ENCODE data around the gene NSRP1. TPM values are rescaled to one million over a fixed set of nuclear protein-coding genes. Genes with fewer than 3 reads are reported as not detected.
"Not testable (repeated sequence)": the region's sequence is repeated elsewhere in the genome, so short reads cannot be mapped to it uniquely, and the experiment has no call there.

The NSRP1 gene
- total RNA-seq, 1 donor from 2014 or later = 17.2 TPM

DNA sequence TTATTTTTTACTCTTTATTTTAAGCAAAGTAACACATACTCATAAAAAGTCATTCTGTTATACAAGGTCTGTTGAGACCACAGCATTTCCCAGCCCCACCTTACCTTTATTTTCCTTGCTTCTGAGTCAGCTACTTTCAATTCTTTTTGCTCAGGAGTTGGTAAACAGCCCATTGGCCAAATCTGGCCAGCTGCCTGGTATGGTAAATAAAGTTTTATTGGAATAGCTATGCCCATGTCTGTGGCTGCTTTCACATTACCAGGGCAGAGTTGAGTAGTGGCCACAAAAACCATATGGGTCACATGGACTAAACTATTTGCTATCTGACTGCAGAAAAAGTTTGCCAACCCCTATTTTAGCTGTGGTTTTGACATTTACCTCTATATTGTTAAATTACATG, 3.4 kb upstream of the NSRP1 start:
- intact Hi-C loops (cut with DNase I) = no loop called here
- DNase-seq = no peak
- ATAC-seq (ENCODE audit: poor library complexity) = no peak

- intact Hi-C loops (cut with DNase I) = no loop called here
- ATAC-seq (ENCODE audit: poor library complexity) (peak; percentile 14), DNase-seq (no peak)
Measured at GRCh38 chr17:30116345-30116660, 313 bp upstream of the NSRP1 start.

GRCh38 chr17:30117675-30118081, 1.1 kb downstream of the NSRP1 start:
- ATAC-seq (ENCODE audit: poor library complexity) = no peak
- intact Hi-C loops (cut with DNase I) = no loop called here

GRCh38 chr17:30118635-30119034, 2.0 kb downstream of the NSRP1 start:
- ATAC-seq (ENCODE audit: poor library complexity); intact Hi-C loops (cut with DNase I); DNase-seq: not testable (repeated sequence)

More at GRCh38 chr17:30117675-30118081, 1.1 kb downstream of the NSRP1 start:
- no peak for DNase-seq

- DNase-seq = no peak
- intact Hi-C loops (cut with DNase I) = loop anchor here (5.0 kb wide), 1 partner anchor 148 kb away; no protein-coding TSS in a partner anchor
- ATAC-seq (ENCODE audit: poor library complexity) = no peak
Measured at GRCh38 chr17:30124273-30124796, 7.7 kb downstream of the NSRP1 start.

- intact Hi-C loops (cut with DNase I) = no loop called here
- ATAC-seq (ENCODE audit: poor library complexity) (no peak), DNase-seq (no peak)
Measured at GRCh38 chr17:30130121-30130520, 13.5 kb downstream of the NSRP1 start.

DNA sequence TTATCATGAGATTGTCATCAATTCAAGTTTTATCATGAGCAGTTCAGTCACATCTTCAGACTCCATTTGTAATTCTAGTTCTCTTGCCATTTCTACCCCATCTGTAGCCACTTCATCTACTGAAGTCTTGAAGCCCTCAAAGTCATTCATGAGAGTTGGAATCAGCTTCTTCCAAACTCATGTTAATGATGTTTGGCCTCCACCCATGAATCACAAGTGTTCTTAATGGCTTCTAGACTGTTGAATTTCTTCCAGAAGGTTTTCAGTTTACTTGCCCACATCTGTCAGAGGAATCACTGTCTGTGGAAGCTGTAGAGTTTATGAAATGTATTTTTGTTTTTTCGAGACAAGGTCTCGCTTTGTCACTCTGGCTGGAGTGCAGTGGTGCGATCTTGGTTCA, 16.0 kb downstream of the NSRP1 start:
- no peak for DNase-seq
- intact Hi-C loops (cut with DNase I) = no loop called here
- ATAC-seq (ENCODE audit: poor library complexity) = no peak

GRCh38 chr17:30133197-30133596, 16.6 kb downstream of the NSRP1 start:
- ATAC-seq (ENCODE audit: poor library complexity) (no peak), DNase-seq (no peak)
- intact Hi-C loops (cut with DNase I) = no loop called here

DNA sequence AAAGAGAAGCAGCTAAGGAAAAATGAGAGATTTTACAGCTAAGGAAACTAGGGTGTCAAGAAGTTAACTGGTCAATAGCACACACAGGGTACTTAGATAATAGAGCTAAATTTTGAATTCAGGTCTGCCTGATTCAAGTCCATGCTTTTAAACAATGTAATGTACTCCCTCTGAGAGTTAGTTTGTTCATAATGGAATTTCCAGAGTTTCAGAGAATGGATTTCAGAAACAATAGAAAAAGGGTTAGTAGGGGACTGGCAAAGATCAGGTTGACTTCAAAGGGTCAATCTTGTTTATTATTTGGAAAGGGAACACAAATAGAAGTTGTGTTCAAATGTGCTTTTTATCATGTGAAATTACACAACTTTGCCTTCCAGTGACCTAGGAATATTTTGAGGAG, 17.9 kb downstream of the NSRP1 start:
- DNase-seq (no peak), ATAC-seq (ENCODE audit: poor library complexity) (no peak)
- intact Hi-C loops (cut with DNase I) = no loop called here

DNA sequence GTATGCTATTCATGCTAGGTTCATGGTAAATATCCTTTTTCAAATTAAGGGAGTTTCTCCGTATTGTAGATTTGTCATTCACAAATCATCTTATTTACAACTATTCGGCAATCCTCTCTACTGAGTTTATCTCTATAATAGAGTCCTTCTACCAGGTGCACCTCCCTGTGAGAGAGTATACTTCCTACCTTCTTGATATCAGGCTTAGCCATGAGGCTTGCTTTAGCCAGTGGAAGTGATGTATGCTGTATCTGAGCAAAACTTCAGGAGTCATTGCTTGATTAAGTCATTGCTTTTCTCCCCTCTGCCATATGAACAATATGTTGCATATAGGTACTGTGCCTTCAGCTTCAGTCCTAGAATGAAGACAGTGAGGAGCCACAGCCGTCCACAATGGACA, 20.5 kb downstream of the NSRP1 start:
- no peak for DNase-seq
- intact Hi-C loops (cut with DNase I) = no loop called here
- ATAC-seq (ENCODE audit: poor library complexity) = no peak

DNA sequence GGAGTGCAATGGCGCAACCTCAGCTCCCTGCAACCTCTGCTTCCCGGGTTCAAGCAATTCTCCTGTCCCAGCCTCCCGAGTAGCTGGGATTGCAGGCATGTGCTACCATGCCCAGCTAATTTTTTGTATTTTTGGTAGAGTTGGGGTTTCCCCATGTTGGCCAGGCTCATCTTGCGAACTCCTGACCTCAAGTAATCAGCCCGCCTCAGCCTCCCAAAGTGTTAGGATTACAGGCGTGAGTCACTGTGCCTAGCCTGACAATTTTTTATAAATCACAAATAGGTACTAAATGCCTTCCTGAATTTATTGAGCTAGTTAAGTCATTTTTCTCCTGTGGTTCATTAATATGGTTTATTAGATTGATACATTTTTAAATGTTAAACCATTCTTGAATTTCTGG, 31.2 kb downstream of the NSRP1 start:
- ATAC-seq (ENCODE audit: poor library complexity); DNase-seq; intact Hi-C loops (cut with DNase I): not testable (repeated sequence)

DNA sequence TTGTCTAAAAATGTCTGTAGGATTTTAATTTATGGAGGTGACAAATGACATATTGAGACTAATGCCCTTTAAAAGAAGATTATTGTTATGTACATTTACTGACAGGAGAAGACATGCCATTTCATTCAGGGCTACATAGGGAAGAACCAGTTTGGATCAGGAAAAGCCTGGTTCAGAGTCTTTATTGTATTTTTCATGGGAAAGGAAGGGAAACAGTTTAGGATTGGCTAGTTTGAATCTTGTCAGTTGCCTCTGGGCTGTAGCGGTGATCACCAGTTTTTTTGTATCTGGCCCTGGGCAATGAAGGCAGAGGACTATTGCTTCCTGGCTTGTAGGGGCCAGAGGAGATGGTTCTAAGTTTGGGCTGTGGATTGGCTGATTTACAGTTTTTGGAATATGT, 31.8 kb downstream of the NSRP1 start:
- DNase-seq (no peak), ATAC-seq (ENCODE audit: poor library complexity) (no peak)
- intact Hi-C loops (cut with DNase I) = no loop called here

DNA sequence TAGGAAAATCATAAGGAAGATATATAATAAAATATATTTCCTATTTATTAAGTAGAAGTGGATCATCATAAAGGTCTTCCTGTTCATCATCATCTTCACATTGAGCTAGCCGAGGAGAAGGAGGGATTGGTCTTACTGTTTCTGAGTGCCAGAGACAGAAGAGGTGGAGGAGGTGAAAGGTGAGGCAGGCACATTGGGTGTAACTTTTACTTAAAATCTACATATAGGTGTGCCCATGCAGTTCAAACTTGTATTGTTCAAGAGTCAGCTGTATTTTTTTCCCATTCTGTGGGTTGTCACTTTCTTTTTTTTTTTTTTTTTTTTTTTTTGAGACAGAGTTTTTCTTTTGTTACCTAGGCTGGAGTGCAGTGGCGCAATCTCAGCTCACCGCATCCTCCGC, 34.9 kb downstream of the NSRP1 start:
- intact Hi-C loops (cut with DNase I) = no loop called here
- DNase-seq (no peak), ATAC-seq (ENCODE audit: poor library complexity) (no peak)

GRCh38 chr17:30153463-30153862, 36.8 kb downstream of the NSRP1 start:
- DNase-seq = no peak
- no peak for ATAC-seq (ENCODE audit: poor library complexity)
- intact Hi-C loops (cut with DNase I) = no loop called here

GRCh38 chr17:30155389-30155788, 38.8 kb downstream of the NSRP1 start:
- intact Hi-C loops (cut with DNase I) = no loop called here
- no peak for DNase-seq
- no peak for ATAC-seq (ENCODE audit: poor library complexity)

DNA sequence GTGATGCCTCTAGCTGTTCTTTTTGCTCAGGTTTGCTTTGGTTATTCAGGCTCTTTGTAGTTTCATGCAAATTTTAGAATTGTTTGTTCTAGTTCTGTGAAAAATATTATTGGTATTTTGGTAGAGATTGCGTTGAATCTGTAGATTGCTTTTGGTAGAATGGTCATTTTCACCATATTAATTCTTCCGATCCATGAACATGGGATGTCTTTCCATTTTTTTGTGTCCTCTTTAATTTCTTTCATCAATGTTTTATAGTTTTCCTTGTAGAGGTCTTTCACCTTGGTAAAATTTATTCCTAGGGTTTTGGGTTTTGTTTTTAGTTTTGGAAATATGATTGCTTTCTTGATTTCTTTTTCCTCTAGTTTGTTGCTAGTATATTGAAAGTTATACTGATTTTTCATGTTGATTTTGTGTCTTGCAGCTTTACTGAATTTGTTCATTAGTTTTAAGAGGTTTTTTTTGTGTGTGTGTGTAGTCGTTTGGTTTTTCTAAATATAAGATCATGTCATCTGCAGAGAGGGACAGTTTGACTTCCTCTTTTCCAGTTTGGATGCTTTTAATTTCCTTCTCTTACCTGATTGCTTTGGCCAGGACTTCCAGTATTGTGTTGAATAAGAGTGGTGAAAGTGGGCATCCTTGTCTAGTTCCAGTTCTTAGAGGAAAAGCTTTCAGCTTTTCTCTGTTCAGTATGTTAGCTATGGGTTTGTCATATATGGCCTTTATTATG, 42.4 kb downstream of the NSRP1 start:
- DNase-seq = no peak
- intact Hi-C loops (cut with DNase I) = no loop called here
- ATAC-seq (ENCODE audit: poor library complexity) = no peak

DNA sequence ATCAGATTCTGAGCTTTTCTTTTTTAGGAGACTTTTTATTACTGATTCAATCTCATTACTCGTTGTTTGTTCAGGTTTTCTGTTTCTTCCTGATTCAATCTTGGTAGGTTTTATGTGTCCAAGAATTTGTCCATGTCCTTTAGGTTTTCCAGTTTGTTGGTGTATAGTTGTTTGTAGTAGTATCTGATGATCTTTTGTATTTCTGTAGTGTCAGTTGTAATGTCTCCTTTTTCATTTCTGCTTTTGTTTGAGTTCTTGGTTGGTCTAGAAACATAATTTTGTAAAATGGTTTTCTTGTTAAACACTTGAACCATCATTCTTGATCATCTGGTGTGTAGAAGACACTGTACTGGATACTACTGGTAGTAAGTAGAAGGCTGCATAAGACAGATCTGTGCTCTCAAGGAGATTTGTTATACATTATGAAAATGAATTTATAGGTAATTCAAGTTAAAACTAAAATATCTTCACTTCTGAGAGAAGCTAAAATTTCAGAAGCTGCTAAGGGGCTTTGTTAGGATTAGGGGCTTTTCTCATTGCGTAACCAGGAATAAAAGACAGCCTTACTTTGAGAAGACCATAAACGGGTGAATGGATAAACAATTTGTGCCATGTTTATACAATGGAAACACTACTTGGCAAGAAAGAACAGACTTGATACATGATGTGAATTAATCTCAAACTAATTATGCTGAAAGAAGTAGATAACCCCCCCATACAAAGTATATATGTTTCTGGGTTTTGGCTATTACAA, 44.0 kb downstream of the NSRP1 start:
- ATAC-seq (ENCODE audit: poor library complexity) (no peak), DNase-seq (no peak)
- intact Hi-C loops (cut with DNase I) = no loop called here

GRCh38 chr17:30161601-30162000, 45.0 kb downstream of the NSRP1 start:
- intact Hi-C loops (cut with DNase I) = no loop called here
- DNase-seq = no peak
- no peak for ATAC-seq (ENCODE audit: poor library complexity)

DNA sequence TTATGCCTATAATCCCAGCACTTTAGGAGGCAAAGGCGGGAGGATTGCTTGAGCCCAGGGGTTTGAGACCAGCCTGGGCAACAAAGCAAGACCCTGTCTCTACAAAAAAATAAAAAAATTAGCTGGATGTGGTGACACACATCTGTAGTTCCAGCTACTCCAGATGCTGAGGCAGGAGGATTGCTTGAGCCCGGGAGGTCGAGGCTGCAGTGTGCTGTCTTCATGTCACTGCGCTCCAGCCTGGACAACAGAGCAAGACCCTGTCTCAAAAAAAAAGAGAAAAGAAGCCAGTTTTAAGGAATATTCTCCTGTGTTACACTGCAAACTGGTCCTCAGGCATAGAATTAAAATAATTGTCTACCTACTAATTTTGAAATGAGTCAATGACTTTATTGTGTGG, 47.9 kb downstream of the NSRP1 start:
- intact Hi-C loops (cut with DNase I) = no loop called here
- DNase-seq = no peak
- ATAC-seq (ENCODE audit: poor library complexity) = no peak

- ATAC-seq (ENCODE audit: poor library complexity) = no peak
- intact Hi-C loops (cut with DNase I) = no loop called here
- DNase-seq = no peak
Measured at GRCh38 chr17:30165147-30165546, 48.5 kb downstream of the NSRP1 start.

All from Right ventricle myocardium superior (tissue), 1 donor.